ENCODE data around the gene KPNB1. TPM values are rescaled to one million over a fixed set of nuclear protein-coding genes. Genes with fewer than 3 reads are reported as not detected.
A peak's percentile ranks its signal among the peaks of the same experiment; 100 is the strongest.

KPNB1 gene
- total RNA-seq, 2 donors from 2014 or later = 148 to 239 TPM

DNA sequence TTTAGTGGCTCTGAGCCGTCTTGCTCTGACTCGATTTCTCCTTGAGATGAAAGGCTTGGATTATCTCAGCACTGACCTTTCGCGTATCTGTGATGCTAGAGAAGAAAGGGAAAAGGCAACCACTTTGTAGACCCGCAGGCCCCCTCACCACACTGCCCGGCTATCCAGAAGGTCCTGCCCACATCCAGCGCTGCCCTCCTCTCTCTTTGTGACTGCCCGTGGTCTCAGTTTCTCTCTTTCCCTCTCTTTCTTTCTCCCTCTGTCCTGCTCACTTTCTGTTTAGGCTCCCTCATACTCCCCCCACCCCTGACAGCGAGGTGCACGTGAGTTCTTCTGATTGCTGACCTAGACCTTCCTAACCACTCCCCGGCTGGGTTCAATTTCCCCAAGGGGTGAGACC lies 70.5 kb downstream of the KPNB1 start:
- peaks cover 7% of the 10 kb centered on the region for H3K27me3 ChIP-seq (replicated peaks; ENCODE audit: insufficient read depth)
- no peaks in the 10 kb centered on the region for H3K4me1 ChIP-seq (replicated peaks)
- H3K4me3 ChIP-seq = no peak overlapping the region
- no peaks in the 10 kb centered on the region for H3K9me3 ChIP-seq
- TF ChIP-seq, protein P1, sequence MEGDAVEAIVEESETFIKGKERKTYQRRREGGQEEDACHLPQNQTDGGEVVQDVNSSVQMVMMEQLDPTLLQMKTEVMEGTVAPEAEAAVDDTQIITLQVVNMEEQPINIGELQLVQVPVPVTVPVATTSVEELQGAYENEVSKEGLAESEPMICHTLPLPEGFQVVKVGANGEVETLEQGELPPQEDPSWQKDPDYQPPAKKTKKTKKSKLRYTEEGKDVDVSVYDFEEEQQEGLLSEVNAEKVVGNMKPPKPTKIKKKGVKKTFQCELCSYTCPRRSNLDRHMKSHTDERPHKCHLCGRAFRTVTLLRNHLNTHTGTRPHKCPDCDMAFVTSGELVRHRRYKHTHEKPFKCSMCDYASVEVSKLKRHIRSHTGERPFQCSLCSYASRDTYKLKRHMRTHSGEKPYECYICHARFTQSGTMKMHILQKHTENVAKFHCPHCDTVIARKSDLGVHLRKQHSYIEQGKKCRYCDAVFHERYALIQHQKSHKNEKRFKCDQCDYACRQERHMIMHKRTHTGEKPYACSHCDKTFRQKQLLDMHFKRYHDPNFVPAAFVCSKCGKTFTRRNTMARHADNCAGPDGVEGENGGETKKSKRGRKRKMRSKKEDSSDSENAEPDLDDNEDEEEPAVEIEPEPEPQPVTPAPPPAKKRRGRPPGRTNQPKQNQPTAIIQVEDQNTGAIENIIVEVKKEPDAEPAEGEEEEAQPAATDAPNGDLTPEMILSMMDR (IDR thresholded peaks at IDR 0.05) = no peak
- TF ChIP-seq POLR2A (IDR thresholded peaks at IDR 0.05) = no peak
- TF ChIP-seq POLR2AphosphoS5 (IDR thresholded peaks at IDR 0.05) = no peak
- DNase-seq (ENCODE audit: low spot score) = no peak
- intact Hi-C loops (cut with DNase I) = no loop called here
- H3K36me3 ChIP-seq = no peaks in the 10 kb centered on the region
- no peak overlapping the region for H3K27ac ChIP-seq
- WGBS = 58% methylated on average over 11 of the region's 11 CpGs

DNA sequence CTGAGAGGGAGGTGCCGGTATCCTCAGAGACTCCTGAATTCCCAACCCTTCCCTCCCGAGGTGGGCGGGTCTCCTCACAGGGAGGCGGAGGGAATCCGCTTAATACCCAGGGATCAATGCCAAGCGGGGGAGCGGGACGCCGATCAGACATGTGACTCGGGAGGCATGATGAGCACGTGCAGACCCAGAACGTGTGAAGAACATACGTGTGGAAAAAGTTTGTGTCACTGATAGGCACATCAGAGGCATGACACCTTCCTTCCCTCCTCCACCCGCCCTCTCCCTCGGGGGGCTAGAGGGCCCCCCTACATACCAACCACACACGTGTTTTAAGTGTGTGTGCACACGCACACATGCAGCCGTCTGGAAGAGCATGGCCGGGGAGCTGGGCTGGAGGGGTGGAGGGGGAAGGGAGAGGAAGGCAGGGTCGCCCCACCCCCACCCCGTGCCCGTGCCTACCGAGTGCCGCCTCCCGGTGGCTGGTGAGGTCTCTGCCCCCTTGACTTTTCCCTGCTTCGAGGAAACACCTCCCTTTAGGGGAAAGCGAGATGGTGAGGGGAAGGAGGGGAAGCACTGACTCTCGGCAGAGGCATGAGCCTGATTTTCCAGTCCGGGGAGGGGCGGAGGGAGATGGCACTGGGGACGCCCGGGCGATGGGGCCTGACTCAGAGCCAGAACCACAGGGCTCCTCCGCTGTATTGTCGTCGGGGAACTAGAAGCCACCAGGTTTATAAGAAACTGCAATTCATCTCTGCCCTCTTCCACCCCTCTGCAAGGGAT lies 71.2 kb downstream of the KPNB1 start:
- no peak overlapping the region for H3K27ac ChIP-seq
- no peaks in the 10 kb centered on the region for H3K4me1 ChIP-seq (replicated peaks)
- DNase-seq (ENCODE audit: low spot score) = peak; percentile 14
- H3K4me3 ChIP-seq = no peak overlapping the region
- peaks cover 12% of the 10 kb centered on the region for H3K27me3 ChIP-seq (replicated peaks; ENCODE audit: insufficient read depth)
- intact Hi-C loops (cut with DNase I) = no loop called here
- WGBS = 5% methylated on average over 36 of the region's 36 CpGs
- H3K9me3 ChIP-seq = no peaks in the 10 kb centered on the region
- H3K36me3 ChIP-seq = no peaks in the 10 kb centered on the region
- TF ChIP-seq, protein P1 (IDR thresholded peaks at IDR 0.05) = no peak
- TF ChIP-seq POLR2AphosphoS5 (IDR thresholded peaks at IDR 0.05) = no peak
- TF ChIP-seq POLR2A (IDR thresholded peaks at IDR 0.05) = no peak

DNA sequence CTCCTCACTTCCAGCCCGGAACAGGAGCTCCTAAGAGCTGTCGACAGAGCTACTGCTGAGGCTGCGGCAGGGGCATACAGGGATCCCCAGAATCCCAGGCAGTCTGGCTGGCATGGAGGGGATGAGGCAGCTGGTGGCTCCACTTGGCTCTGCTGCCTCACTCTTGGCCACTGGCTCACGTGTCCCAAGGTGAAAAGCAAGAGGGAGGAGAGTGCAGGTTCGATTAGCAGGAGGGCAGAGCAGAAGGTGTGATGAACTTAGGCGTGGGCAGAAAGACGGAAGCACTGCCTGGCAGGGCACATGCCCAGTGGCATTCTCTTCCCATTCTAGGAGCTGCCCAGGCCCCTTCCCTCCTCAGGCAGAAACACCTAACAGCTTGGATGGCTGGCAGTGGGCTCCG lies 72.0 kb downstream of the KPNB1 start:
- Histone ChIP-seq H3K27ac (no peak overlapping the region), H3K4me3 (no peak overlapping the region), H3K36me3 (no peaks in the 10 kb centered on the region), H3K9me3 (no peaks in the 10 kb centered on the region), H3K27me3 (replicated peaks; ENCODE audit: insufficient read depth) (peaks cover 9% of the 10 kb centered on the region), H3K4me1 (replicated peaks) (no peaks in the 10 kb centered on the region)
- TF ChIP-seq POLR2AphosphoS5 (IDR thresholded peaks at IDR 0.05) = no peak
- TF ChIP-seq, protein P1 (IDR thresholded peaks at IDR 0.05) = no peak
- TF ChIP-seq POLR2A (IDR thresholded peaks at IDR 0.05) = no peak
- intact Hi-C loops (cut with DNase I) = no loop called here
- WGBS = 25% methylated on average over 8 of the region's 8 CpGs
- no peak for DNase-seq (ENCODE audit: low spot score)

DNA sequence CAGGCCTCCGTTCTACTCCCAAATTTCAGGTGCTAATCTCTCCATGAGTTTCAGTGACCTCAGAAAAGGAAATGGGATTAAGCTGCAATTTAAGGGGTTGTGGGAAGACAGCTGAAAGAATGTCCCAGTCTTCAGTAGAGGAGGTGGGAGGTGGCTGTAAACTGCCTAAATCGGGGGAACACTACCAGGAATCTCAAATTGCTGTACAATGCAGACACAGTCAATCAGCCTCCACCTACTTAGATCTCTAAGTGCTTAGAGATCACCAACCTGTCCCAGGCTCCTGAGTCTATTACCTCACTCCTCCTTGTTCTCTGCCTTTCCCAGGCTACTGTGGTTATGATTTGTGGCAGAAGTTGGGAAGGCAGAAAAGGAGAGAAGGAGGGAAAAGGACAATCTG lies 75.0 kb downstream of the KPNB1 start:
- Histone ChIP-seq H3K4me1 (replicated peaks) (no peaks in the 10 kb centered on the region), H3K36me3 (no peaks in the 10 kb centered on the region), H3K27ac (no peak overlapping the region), H3K27me3 (replicated peaks; ENCODE audit: insufficient read depth) (peaks cover 7% of the 10 kb centered on the region), H3K9me3 (no peaks in the 10 kb centered on the region), H3K4me3 (no peak overlapping the region)
- TF ChIP-seq POLR2AphosphoS5 (IDR thresholded peaks at IDR 0.05) = no peak
- no peak for TF ChIP-seq POLR2A (IDR thresholded peaks at IDR 0.05)
- TF ChIP-seq, protein P1 (IDR thresholded peaks at IDR 0.05) = no peak
- DNase-seq (ENCODE audit: low spot score) = no peak
- 54% methylated on average over 2 of the region's 2 CpGs for WGBS
- intact Hi-C loops (cut with DNase I) = no loop called here

Measured in prostate gland (tissue), 2 donors.